Mammary epithelial cell (primary cell): ENCODE data around the gene DENND1A.

Source experiments
- CTCF ChIP-seq, 2 donors: IDR thresholded peaks in 1 of 2; conservative IDR thresholded peaks in 1 of 2; 2 replicates each; pipeline ENCODE4 v1.5.1; 2011 to 2012; ENCODE audit warnings: inconsistent platforms in 2 of 2, low read length in 2 of 2, mild to moderate bottlenecking in 2 of 2, control low read depth in 1 of 2, low read depth in 1 of 2; ENCODE audit not compliant: insufficient read depth in 1 of 2; ENCODE audit errors: extremely low read depth in 1 of 2
- EZH2 ChIP-seq: IDR thresholded peaks from 2 replicates; pipeline ENCODE4 v1.6.1; 2012; ENCODE audit warnings: low read length, inconsistent platforms, borderline replicate concordance

GRCh38 chr9:123339666-123340510 is 590.0 kb downstream of the DENND1A start:
- TF ChIP-seq CTCF (conservative IDR thresholded peaks at IDR 0.05 in 1 of 2, IDR thresholded peaks at IDR 0.05 in 1 of 2; ENCODE audit: extremely low read depth in 1 of 2, insufficient read depth in 1 of 2, low read depth in 1 of 2, low read length in 2 of 2) (no peak), EZH2 (no peak)
